ENCODE data around the gene UQCC5.

Gene UQCC5

GRCh38 chr3:52546111-52546901 is 9.9 kb downstream of the UQCC5 start:
- H3K9ac ChIP-seq (ENCODE audit: low read length in 5 of 5), result no peak overlapping the region
- peaks cover 24 to 72% (median 42%) of the 10 kb centered on the region in 5 donors for H3K36me3 ChIP-seq (ENCODE audit: control insufficient read depth in 5 of 5, insufficient read depth in 5 of 5, low read length in 5 of 5)
- no peak overlapping the region for H3K4me3 ChIP-seq (ENCODE audit: low read depth in 1 of 5, low read length in 5 of 5)
- H3K9me3 ChIP-seq (ENCODE audit: control insufficient read depth in 5 of 5, low read length in 5 of 5), result no peaks in the 10 kb centered on the region
- H3K4me1 ChIP-seq (ENCODE audit: control insufficient read depth in 5 of 5, insufficient read depth in 5 of 5, low read length in 5 of 5), result no peaks in the 10 kb centered on the region
- no peaks in the 10 kb centered on the region for H3K27me3 ChIP-seq (ENCODE audit: control insufficient read depth in 5 of 5, insufficient read depth in 4 of 5, low read length in 5 of 5)
- no peak overlapping the region for H3K27ac ChIP-seq (ENCODE audit: low read depth, low read length)

- Histone ChIP-seq H3K9me3 (ENCODE audit: control insufficient read depth in 5 of 5, low read length in 5 of 5) (no peaks in the 10 kb centered on the region), H3K4me1 (ENCODE audit: control insufficient read depth in 5 of 5, insufficient read depth in 5 of 5, low read length in 5 of 5) (no peaks in the 10 kb centered on the region), H3K9ac (ENCODE audit: low read length in 5 of 5) (no peak overlapping the region), H3K4me3 (ENCODE audit: low read depth in 1 of 5, low read length in 5 of 5) (no peak overlapping the region), H3K27me3 (ENCODE audit: control insufficient read depth in 5 of 5, insufficient read depth in 4 of 5, low read length in 5 of 5) (no peaks in the 10 kb centered on the region), H3K27ac (ENCODE audit: low read depth, low read length) (no peak overlapping the region), H3K36me3 (ENCODE audit: control insufficient read depth in 5 of 5, insufficient read depth in 5 of 5, low read length in 5 of 5) (peaks cover 24 to 75% (median 49%) of the 10 kb centered on the region in 5 donors)
Measured at GRCh38 chr3:52547143-52547542, 10.7 kb downstream of the UQCC5 start.

DNA sequence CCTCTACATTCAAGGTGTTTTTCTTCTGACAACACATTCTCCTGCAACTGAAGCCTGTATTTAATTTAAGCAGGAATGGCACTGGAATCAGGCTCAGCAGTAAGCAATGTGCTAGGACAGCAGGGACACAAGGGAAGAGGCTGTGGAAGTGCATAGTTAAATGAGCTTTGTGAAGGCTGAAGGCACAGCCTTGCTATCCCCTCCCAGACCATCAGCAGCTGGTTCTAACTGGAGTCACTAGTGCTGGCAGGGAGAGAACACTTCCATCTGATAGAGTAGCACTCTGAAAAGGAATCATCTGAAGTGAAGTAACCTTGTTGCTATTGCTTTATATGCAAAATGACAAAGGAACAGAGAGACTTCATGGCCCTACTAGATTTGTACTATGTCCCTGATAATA is 14.7 kb downstream of the UQCC5 start:
- Histone ChIP-seq H3K27ac (ENCODE audit: low read depth, low read length) (no peak overlapping the region), H3K4me1 (ENCODE audit: control insufficient read depth in 5 of 5, insufficient read depth in 5 of 5, low read length in 5 of 5) (no peaks in the 10 kb centered on the region), H3K36me3 (ENCODE audit: control insufficient read depth in 5 of 5, insufficient read depth in 5 of 5, low read length in 5 of 5) (peaks cover 29 to 85% (median 70%) of the 10 kb centered on the region in 5 donors), H3K9ac (ENCODE audit: low read length in 5 of 5) (no peak overlapping the region), H3K4me3 (ENCODE audit: low read depth in 1 of 5, low read length in 5 of 5) (no peak overlapping the region), H3K27me3 (ENCODE audit: control insufficient read depth in 5 of 5, insufficient read depth in 4 of 5, low read length in 5 of 5) (no peaks in the 10 kb centered on the region), H3K9me3 (ENCODE audit: control insufficient read depth in 5 of 5, low read length in 5 of 5) (no peaks in the 10 kb centered on the region)

- H3K9ac ChIP-seq (ENCODE audit: low read length in 5 of 5), result no peak overlapping the region
- H3K4me3 ChIP-seq (ENCODE audit: low read depth in 1 of 5, low read length in 5 of 5), result no peak overlapping the region
- H3K36me3 ChIP-seq (ENCODE audit: control insufficient read depth in 5 of 5, insufficient read depth in 5 of 5, low read length in 5 of 5), result peaks cover 20 to 78% (median 66%) of the 10 kb centered on the region in 5 donors
- no peaks in the 10 kb centered on the region for H3K27me3 ChIP-seq (ENCODE audit: control insufficient read depth in 5 of 5, insufficient read depth in 4 of 5, low read length in 5 of 5)
- no peak overlapping the region for H3K27ac ChIP-seq (ENCODE audit: low read depth, low read length)
- no peaks in the 10 kb centered on the region for H3K9me3 ChIP-seq (ENCODE audit: control insufficient read depth in 5 of 5, low read length in 5 of 5)
- no peaks in the 10 kb centered on the region for H3K4me1 ChIP-seq (ENCODE audit: control insufficient read depth in 5 of 5, insufficient read depth in 5 of 5, low read length in 5 of 5)
Measured at GRCh38 chr3:52552089-52552488, 15.7 kb downstream of the UQCC5 start.

DNA sequence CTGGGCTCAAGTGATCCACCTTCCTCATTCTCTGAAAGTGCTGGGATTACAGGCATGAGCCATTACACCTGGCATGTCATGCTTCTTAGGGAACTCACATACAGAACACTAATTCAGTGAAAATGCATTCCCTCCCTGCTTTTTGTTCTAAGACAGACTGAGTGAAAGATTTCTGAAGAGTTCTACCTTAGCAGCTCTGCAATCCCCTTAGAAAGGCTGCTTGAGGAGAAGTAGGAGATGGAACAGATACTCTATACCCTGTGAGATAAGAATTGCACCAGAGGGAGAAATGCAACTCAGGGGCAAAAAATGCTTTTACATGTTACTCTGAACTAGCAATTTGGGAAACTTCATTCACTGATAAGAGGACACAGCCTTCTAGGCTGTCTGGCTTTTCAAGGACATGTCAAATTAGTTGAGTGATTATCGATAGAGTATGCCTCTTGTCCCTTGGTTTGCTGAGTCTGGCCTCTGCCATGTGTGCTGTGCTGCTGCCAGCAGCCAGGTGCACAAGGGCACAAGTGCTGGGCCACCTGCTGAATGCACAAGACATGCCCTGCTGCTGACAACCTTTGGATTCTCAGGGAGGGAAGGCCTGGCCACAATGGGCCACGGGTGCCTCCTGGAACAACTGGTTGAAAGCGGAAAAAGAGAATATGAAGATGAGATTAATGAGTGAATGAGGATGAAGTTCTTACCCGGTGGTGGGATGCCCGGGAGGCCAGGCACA is 17.8 kb downstream of the UQCC5 start:
- Histone ChIP-seq H3K9me3 (ENCODE audit: control insufficient read depth in 5 of 5, low read length in 5 of 5) (no peaks in the 10 kb centered on the region), H3K4me3 (ENCODE audit: low read depth in 1 of 5, low read length in 5 of 5) (no peak overlapping the region), H3K4me1 (ENCODE audit: control insufficient read depth in 5 of 5, insufficient read depth in 5 of 5, low read length in 5 of 5) (no peaks in the 10 kb centered on the region), H3K27me3 (ENCODE audit: control insufficient read depth in 5 of 5, insufficient read depth in 4 of 5, low read length in 5 of 5) (no peaks in the 10 kb centered on the region), H3K36me3 (ENCODE audit: control insufficient read depth in 5 of 5, insufficient read depth in 5 of 5, low read length in 5 of 5) (peaks cover 25 to 82% (median 72%) of the 10 kb centered on the region in 5 donors), H3K27ac (ENCODE audit: low read depth, low read length) (no peak overlapping the region), H3K9ac (ENCODE audit: low read length in 5 of 5) (no peak overlapping the region)

DNA sequence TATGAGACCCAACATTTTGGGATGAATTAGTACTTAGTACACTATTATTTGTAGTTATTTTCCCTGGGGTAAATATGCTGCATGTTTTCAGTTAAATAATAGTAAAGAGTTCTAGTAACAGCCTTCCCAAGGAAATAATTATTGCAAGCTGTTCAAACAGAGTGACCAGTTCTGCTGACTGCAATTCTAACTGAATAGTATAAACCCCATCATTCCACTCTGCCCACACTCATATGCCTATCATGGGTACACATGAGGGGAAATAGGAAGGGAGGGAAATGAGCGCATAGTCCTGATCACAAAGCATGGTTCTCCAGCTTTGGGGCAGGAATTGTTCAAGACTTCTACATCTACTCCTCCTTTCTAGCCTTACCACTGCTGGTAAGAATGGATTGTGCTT is 18.7 kb downstream of the UQCC5 start:
- Histone ChIP-seq H3K9me3 (ENCODE audit: control insufficient read depth in 5 of 5, low read length in 5 of 5) (no peaks in the 10 kb centered on the region), H3K4me3 (ENCODE audit: low read depth in 1 of 5, low read length in 5 of 5) (no peak overlapping the region), H3K27ac (ENCODE audit: low read depth, low read length) (no peak overlapping the region), H3K27me3 (ENCODE audit: control insufficient read depth in 5 of 5, insufficient read depth in 4 of 5, low read length in 5 of 5) (no peaks in the 10 kb centered on the region), H3K36me3 (ENCODE audit: control insufficient read depth in 5 of 5, insufficient read depth in 5 of 5, low read length in 5 of 5) (peaks cover 32 to 82% (median 75%) of the 10 kb centered on the region in 5 donors), H3K9ac (ENCODE audit: low read length in 5 of 5) (no peak overlapping the region), H3K4me1 (ENCODE audit: control insufficient read depth in 5 of 5, insufficient read depth in 5 of 5, low read length in 5 of 5) (no peaks in the 10 kb centered on the region)

GRCh38 chr3:52557011-52557960 is 20.9 kb downstream of the UQCC5 start:
- Histone ChIP-seq H3K9me3 (ENCODE audit: control insufficient read depth in 5 of 5, low read length in 5 of 5) (no peaks in the 10 kb centered on the region), H3K27me3 (ENCODE audit: control insufficient read depth in 5 of 5, insufficient read depth in 4 of 5, low read length in 5 of 5) (no peaks in the 10 kb centered on the region), H3K9ac (ENCODE audit: low read length in 5 of 5) (no peak overlapping the region), H3K27ac (ENCODE audit: low read depth, low read length) (no peak overlapping the region), H3K4me1 (ENCODE audit: control insufficient read depth in 5 of 5, insufficient read depth in 5 of 5, low read length in 5 of 5) (no peaks in the 10 kb centered on the region), H3K36me3 (ENCODE audit: control insufficient read depth in 5 of 5, insufficient read depth in 5 of 5, low read length in 5 of 5) (peaks cover 37 to 79% (median 72%) of the 10 kb centered on the region in 5 donors), H3K4me3 (ENCODE audit: low read depth in 1 of 5, low read length in 5 of 5) (no peak overlapping the region)

- Histone ChIP-seq H3K9ac (ENCODE audit: low read length in 5 of 5) (no peak overlapping the region), H3K27ac (ENCODE audit: low read depth, low read length) (no peak overlapping the region), H3K9me3 (ENCODE audit: control insufficient read depth in 5 of 5, low read length in 5 of 5) (no peaks in the 10 kb centered on the region), H3K36me3 (ENCODE audit: control insufficient read depth in 5 of 5, insufficient read depth in 5 of 5, low read length in 5 of 5) (peaks cover 45 to 80% (median 74%) of the 10 kb centered on the region in 5 donors), H3K4me3 (ENCODE audit: low read depth in 1 of 5, low read length in 5 of 5) (no peak overlapping the region), H3K4me1 (ENCODE audit: control insufficient read depth in 5 of 5, insufficient read depth in 5 of 5, low read length in 5 of 5) (no peaks in the 10 kb centered on the region), H3K27me3 (ENCODE audit: control insufficient read depth in 5 of 5, insufficient read depth in 4 of 5, low read length in 5 of 5) (no peaks in the 10 kb centered on the region)
Measured at GRCh38 chr3:52558436-52558835, 22.0 kb downstream of the UQCC5 start.

GRCh38 chr3:52561028-52561747 is 24.8 kb downstream of the UQCC5 start:
- Histone ChIP-seq H3K27ac (ENCODE audit: low read depth, low read length) (no peak overlapping the region), H3K4me3 (ENCODE audit: low read depth in 1 of 5, low read length in 5 of 5) (no peak overlapping the region), H3K36me3 (ENCODE audit: control insufficient read depth in 5 of 5, insufficient read depth in 5 of 5, low read length in 5 of 5) (peaks cover 44 to 78% (median 70%) of the 10 kb centered on the region in 5 donors), H3K9ac (ENCODE audit: low read length in 5 of 5) (no peak overlapping the region), H3K4me1 (ENCODE audit: control insufficient read depth in 5 of 5, insufficient read depth in 5 of 5, low read length in 5 of 5) (no peaks in the 10 kb centered on the region), H3K9me3 (ENCODE audit: control insufficient read depth in 5 of 5, low read length in 5 of 5) (no peaks in the 10 kb centered on the region), H3K27me3 (ENCODE audit: control insufficient read depth in 5 of 5, insufficient read depth in 4 of 5, low read length in 5 of 5) (no peaks in the 10 kb centered on the region)

All from subcutaneous abdominal adipose tissue (tissue), 5 donors.